ENCODE results near the gene ACTR2.

DNA sequence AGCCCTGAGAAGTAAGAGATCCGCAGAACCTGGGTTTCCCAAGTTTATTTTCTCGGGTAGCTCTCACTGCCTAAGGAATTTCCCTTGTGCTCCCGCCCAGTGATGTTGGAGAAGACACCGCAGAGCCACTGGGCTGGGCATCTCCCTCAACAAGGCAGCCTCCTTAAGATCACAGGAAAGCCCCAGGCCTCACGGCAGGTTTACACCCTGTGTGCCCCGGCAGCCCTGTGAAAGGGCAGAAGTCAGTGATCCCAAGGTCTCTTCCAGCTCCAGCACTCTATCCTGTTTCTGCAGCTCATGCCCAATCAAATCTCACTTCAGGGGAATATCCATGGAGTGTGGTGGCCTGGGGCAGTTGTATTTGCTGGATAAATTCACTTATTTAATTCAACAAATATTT is 66.5 kb downstream of the ACTR2 start:
- TF ChIP-seq SIN3A (IDR thresholded peaks at IDR 0.05; ENCODE audit: borderline replicate concordance in 2 of 2, control insufficient read depth in 1 of 2, low read depth in 2 of 2, low read length in 2 of 2) (no peak), ELF1 (tag; IDR thresholded peaks at IDR 0.05) (no peak), HNRNPL (IDR thresholded peaks at IDR 0.05; ENCODE audit: low read depth, low read length) (no peak), EZH2 (IDR thresholded peaks at IDR 0.05; ENCODE audit: borderline replicate concordance, low read depth, low read length) (no peak), NONO (IDR thresholded peaks at IDR 0.05; ENCODE audit: low read depth in 2 of 2, low read length in 1 of 2) (no peak), GABPA (tag; conservative IDR thresholded peaks at IDR 0.05; ENCODE audit: low read depth) (no peak), ETV5 (CRISPR knock-in tag; IDR thresholded peaks at IDR 0.05; ENCODE audit: low read depth) (no peak), NEUROD1 (IDR thresholded peaks at IDR 0.05; ENCODE audit: borderline replicate concordance, low read depth, low read length, partially characterized antibody) (no peak)
- TF ChIP-seq, protein P1, sequence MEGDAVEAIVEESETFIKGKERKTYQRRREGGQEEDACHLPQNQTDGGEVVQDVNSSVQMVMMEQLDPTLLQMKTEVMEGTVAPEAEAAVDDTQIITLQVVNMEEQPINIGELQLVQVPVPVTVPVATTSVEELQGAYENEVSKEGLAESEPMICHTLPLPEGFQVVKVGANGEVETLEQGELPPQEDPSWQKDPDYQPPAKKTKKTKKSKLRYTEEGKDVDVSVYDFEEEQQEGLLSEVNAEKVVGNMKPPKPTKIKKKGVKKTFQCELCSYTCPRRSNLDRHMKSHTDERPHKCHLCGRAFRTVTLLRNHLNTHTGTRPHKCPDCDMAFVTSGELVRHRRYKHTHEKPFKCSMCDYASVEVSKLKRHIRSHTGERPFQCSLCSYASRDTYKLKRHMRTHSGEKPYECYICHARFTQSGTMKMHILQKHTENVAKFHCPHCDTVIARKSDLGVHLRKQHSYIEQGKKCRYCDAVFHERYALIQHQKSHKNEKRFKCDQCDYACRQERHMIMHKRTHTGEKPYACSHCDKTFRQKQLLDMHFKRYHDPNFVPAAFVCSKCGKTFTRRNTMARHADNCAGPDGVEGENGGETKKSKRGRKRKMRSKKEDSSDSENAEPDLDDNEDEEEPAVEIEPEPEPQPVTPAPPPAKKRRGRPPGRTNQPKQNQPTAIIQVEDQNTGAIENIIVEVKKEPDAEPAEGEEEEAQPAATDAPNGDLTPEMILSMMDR (IDR thresholded peaks at IDR 0.05 in 2 of 3, conservative IDR thresholded peaks at IDR 0.05 in 1 of 3; ENCODE audit: insufficient read depth in 2 of 3, low read depth in 1 of 3, low read length in 3 of 3): no peak
- TF ChIP-seq, protein P2, sequence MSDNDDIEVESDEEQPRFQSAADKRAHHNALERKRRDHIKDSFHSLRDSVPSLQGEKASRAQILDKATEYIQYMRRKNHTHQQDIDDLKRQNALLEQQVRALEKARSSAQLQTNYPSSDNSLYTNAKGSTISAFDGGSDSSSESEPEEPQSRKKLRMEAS (CRISPR knock-in tag; IDR thresholded peaks at IDR 0.05): no peak

Data from K562 (cell line).